Testis (tissue), 3 donors: ENCODE measurements around the gene CELF4. TPM values are rescaled to one million over a fixed set of nuclear protein-coding genes. Genes with fewer than 3 reads are reported as not detected.

Source experiments
- DNase-seq: peaks from one replicate; pipeline ENCODE4 v3.0.0-alpha.2; 2019
- H3K27ac ChIP-seq, 2 donors: fragments of 200-600 bp; sonication (generic); one replicate each; pipeline ENCODE4 v1.5.1; 2019
- H3K27me3 ChIP-seq: fragments of 200-600 bp; sonication (generic); one replicate; pipeline ENCODE4 v1.5.1; 2019
- H3K36me3 ChIP-seq: fragments of 200-600 bp; sonication (generic); one replicate; pipeline ENCODE4 v1.5.1; 2017; ENCODE audit warnings: low read depth; ENCODE audit errors: missing control alignments
- H3K4me1 ChIP-seq: fragments of 200-600 bp; sonication (generic); one replicate; pipeline ENCODE4 v1.5.1; 2019
- H3K4me3 ChIP-seq, 2 donors: fragments of 200-600 bp; sonication (generic); one replicate each; pipeline ENCODE4 v1.5.1; 2017 to 2019
- H3K9me3 ChIP-seq: fragments of 200-600 bp; sonication (generic); one replicate; pipeline ENCODE4 v1.5.1; 2017
- CTCF ChIP-seq, 3 experiments: fragments of 450-650 bp in 2 of 3; fragments of 200-600 bp in 1 of 3; sonication (generic) in 1 of 3; IDR thresholded peaks; one replicate each; pipeline ENCODE4 v1.5.1; 2016 to 2019; ENCODE audit warnings: antibody characterized with exemption in 3 of 3, mild to moderate bottlenecking in 2 of 3, moderate library complexity in 1 of 3
- POLR2A ChIP-seq: fragments of 450-650 bp; IDR thresholded peaks from one replicate; pipeline ENCODE4 v1.6.1; 2017; ENCODE audit warnings: antibody characterized with exemption, mild to moderate bottlenecking, moderate library complexity
- WGBS, 2 donors: methylation state at CpG; one replicate each; pipeline ENCODE4 v1.1.5; 2018; 5-methylcytosine and 5-hydroxymethylcytosine counted together
- intact Hi-C: fragments of 100-400 bp; cut with DNase I; formaldehyde crosslinking; loops from one replicate; pipeline ENCODE4 v1.15.1; 2023; ENCODE audit warnings: low total_unique reads
- polyA plus RNA-seq: library from polyadenylated mRNA; stranded (reverse); fragments of 350-450 nt; fragmentation: Illumina TruSeq; extraction: RNeasy Lipid Tissue Mini Kit (QIAGEN cat#74804); gene quantifications from one replicate; pipeline ENCODE4 v1.2.3, GENCODE V29; 2014; ENCODE audit warnings: low read depth, low replicate concordance; ENCODE audit not compliant: insufficient read depth
- total RNA-seq, 2 donors: library from RNA; depleted of rRNA; stranded (reverse); fragments of >200 nt; gene quantifications; one replicate each; pipeline ENCODE4 v1.2.3, GENCODE V29; 2016

CELF4 gene
- total and polyA plus RNA-seq, 3 donors from 2014 or later, result 3.9 to 6.3 (median 4.8) TPM

- Histone ChIP-seq H3K27me3 (no peaks in the 10 kb centered on the region), H3K4me1 (no peaks in the 10 kb centered on the region), H3K36me3 (no peaks in the 10 kb centered on the region), H3K4me3 (no peak overlapping the region), H3K9me3 (no peaks in the 10 kb centered on the region), H3K27ac (no peak overlapping the region)
- DNase-seq, result no peak
- intact Hi-C loops, result no loop called here
- WGBS, 2 donors, result 72 to 77% methylated on average over 6 of the region's 6 CpGs
- TF ChIP-seq CTCF (IDR thresholded peaks at IDR 0.05) (no peak), POLR2A (no peak)
Observed at GRCh38 chr18:37405772-37406171, 159.8 kb downstream of the CELF4 start.

- no peak overlapping the region for H3K4me3 ChIP-seq
- H3K27me3 ChIP-seq, result no peaks in the 10 kb centered on the region
- intact Hi-C loops, result no loop called here
- no peak for DNase-seq
- no peak overlapping the region for H3K27ac ChIP-seq
- no peaks in the 10 kb centered on the region for H3K36me3 ChIP-seq
- H3K4me1 ChIP-seq, result no peaks in the 10 kb centered on the region
- no peaks in the 10 kb centered on the region for H3K9me3 ChIP-seq
- WGBS, 2 donors, result 83 to 90% methylated on average over 4 of the region's 4 CpGs
- TF ChIP-seq POLR2A (no peak), CTCF (IDR thresholded peaks at IDR 0.05) (no peak)
Observed at GRCh38 chr18:37405229-37405628, 160.4 kb downstream of the CELF4 start.

GRCh38 chr18:37403788-37404187 is 161.8 kb downstream of the CELF4 start:
- no peak overlapping the region for H3K27ac ChIP-seq
- 91 to 94% methylated on average over 3 of the region's 3 CpGs for WGBS, 2 donors
- intact Hi-C loops, result no loop called here
- TF ChIP-seq CTCF (IDR thresholded peaks at IDR 0.05) (no peak), POLR2A (no peak)
- no peaks in the 10 kb centered on the region for H3K4me1 ChIP-seq
- no peaks in the 10 kb centered on the region for H3K27me3 ChIP-seq
- H3K4me3 ChIP-seq, result no peak overlapping the region
- no peaks in the 10 kb centered on the region for H3K9me3 ChIP-seq
- no peaks in the 10 kb centered on the region for H3K36me3 ChIP-seq
- DNase-seq, result no peak

GRCh38 chr18:37403100-37403781 is 162.4 kb downstream of the CELF4 start:
- Histone ChIP-seq H3K9me3 (no peaks in the 10 kb centered on the region), H3K4me3 (no peak overlapping the region), H3K36me3 (no peaks in the 10 kb centered on the region), H3K4me1 (no peaks in the 10 kb centered on the region), H3K27me3 (no peaks in the 10 kb centered on the region), H3K27ac (no peak overlapping the region)
- WGBS, 2 donors, result 87 to 89% methylated on average over 15 to 20 of the region's 20 CpGs
- DNase-seq, result no peak
- TF ChIP-seq CTCF (IDR thresholded peaks at IDR 0.05), result no peak
- intact Hi-C loops, result no loop called here

GRCh38 chr18:37402735-37403099 is 162.9 kb downstream of the CELF4 start:
- Histone ChIP-seq H3K9me3 (no peaks in the 10 kb centered on the region), H3K27ac (no peak overlapping the region), H3K27me3 (no peaks in the 10 kb centered on the region), H3K4me3 (no peak overlapping the region), H3K4me1 (no peaks in the 10 kb centered on the region), H3K36me3 (no peaks in the 10 kb centered on the region)
- 60 to 67% methylated on average over 1 of the region's 1 CpG for WGBS, 2 donors
- intact Hi-C loops, result no loop called here
- TF ChIP-seq POLR2A (no peak), CTCF (IDR thresholded peaks at IDR 0.05) (no peak)
- DNase-seq, result no peak
